K562 (cell line): ENCODE results near the gene CCR9. TPM values are rescaled to one million over a fixed set of nuclear protein-coding genes. Genes with fewer than 3 reads are reported as not detected.

Experiments
- BHLHE40 ChIP-seq: IDR thresholded peaks from 2 replicates; pipeline ENCODE4 v1.6.1; 2011; ENCODE audit warnings: low read length, improper control_type of control experiment
- CBX2 ChIP-seq: fragments of 200-600 bp; sonication (generic); IDR thresholded peaks from one replicate; pipeline ENCODE4 v1.6.1; 2012; ENCODE audit warnings: mild to moderate bottlenecking, low read length, inconsistent platforms; ENCODE audit not compliant: insufficient read depth, poor library complexity, severe bottlenecking
- CHD2 ChIP-seq: IDR thresholded peaks from 2 replicates; pipeline ENCODE4 v1.6.1; 2011; ENCODE audit warnings: low read depth, low read length
- CSDE1 ChIP-seq, 2 experiments: fragments of 450-650 bp; IDR thresholded peaks; 2 replicates each; pipeline ENCODE4 v1.6.1; 2016; ENCODE audit warnings: mild to moderate bottlenecking in 1 of 2
- KHSRP ChIP-seq: fragments of 450-650 bp; IDR thresholded peaks from 2 replicates; pipeline ENCODE4 v1.6.1; 2017
- MECOM ChIP-seq: fragments of 250-450 bp; sonication (Bioruptor Pico); IDR thresholded peaks from 2 replicates; pipeline ENCODE4 v1.8.0; 2022; ENCODE audit warnings: inconsistent platforms
- NFYB ChIP-seq: IDR thresholded peaks from 2 replicates; pipeline ENCODE4 v1.6.1; 2011; ENCODE audit warnings: mild to moderate bottlenecking, moderate library complexity; ENCODE audit not compliant: insufficient read length; ENCODE audit errors: extremely low read depth
- PHF8 ChIP-seq: fragments of 200-600 bp; sonication (generic); IDR thresholded peaks from 2 replicates; pipeline ENCODE4 v1.6.1; 2012; ENCODE audit warnings: mixed run types, mild to moderate bottlenecking, inconsistent platforms, low read length, moderate library complexity, borderline replicate concordance
- RBFOX2 ChIP-seq: fragments of 200-400 bp; formaldehyde crosslinking; IDR thresholded peaks from 2 replicates; pipeline ENCODE4 v1.6.1; 2017; ENCODE audit warnings: low read depth, mild to moderate bottlenecking, low read length, moderate library complexity
- RFX7 ChIP-seq: fragments of 250-450 bp; sonication (Bioruptor Pico); IDR thresholded peaks from 2 replicates; pipeline ENCODE4 v1.5.1; 2021; ENCODE audit warnings: mild to moderate bottlenecking
- ZNF764 ChIP-seq: fragments of 250-450 bp; sonication (Bioruptor Pico); IDR thresholded peaks from 2 replicates; pipeline ENCODE4 v1.4.0; 2020; ENCODE audit warnings: low read depth, mild to moderate bottlenecking, moderate library complexity
- polyA plus RNA-seq, 8 experiments: library from polyadenylated mRNA; depleted of rRNA in 4 of 8; stranded (reverse) in 5 of 8; unstranded in 3 of 8; fragments of >200 nt; fragmentation: Nextera tagmentation in 2 of 8; fragmentation: Illumina TruSeq in 1 of 8; extraction: Ambion mirVana in 2 of 8; extraction: Trizol in 1 of 8; gene quantifications; 2 replicates each; pipeline versions ENCODE4 v1.2.1 to v1.2.3, GENCODE V29; 2011 to 2014; ENCODE audit warnings: inconsistent platforms in 1 of 8, missing spikeins in 1 of 8
- total RNA-seq, 7 experiments: library from RNA; depleted of rRNA in 6 of 7; stranded (reverse); fragments of >200 nt in 6 of 7; fragmentation: Illumina TruSeq in 2 of 7; extraction: Trizol in 2 of 7; gene quantifications; 2 replicates each; pipeline versions ENCODE4 v1.2.1 to v1.2.3, GENCODE V29; 2011 to 2021; ENCODE audit warnings: low replicate concordance in 1 of 7
- TF ChIP-seq, protein P1 (sequence below): sonication (generic); formaldehyde crosslinking; IDR thresholded peaks from 2 replicates; pipeline ENCODE4 v1.8.1; 2023; ENCODE audit warnings: missing genetic modification reagents, mild to moderate bottlenecking, borderline replicate concordance
- TF ChIP-seq, protein P2 (sequence below): fragments of 250-450 bp; sonication (Bioruptor Pico); IDR thresholded peaks from 2 replicates; pipeline ENCODE4 v1.9.0; 2021; ENCODE audit warnings: mild to moderate bottlenecking
- TF ChIP-seq, protein P3 (sequence below): fragments of 200-800 bp; sonication (Bioruptor generic); IDR thresholded peaks from 2 replicates; pipeline ENCODE4 v1.6.1; 2017; ENCODE audit warnings: missing genetic modification characterization, missing compliant biosample characterization

Gene CCR9
- total and polyA plus RNA-seq, 9 of the 15 experiments (the other 6 are each of a cell fraction or from before 2014, with no cell fraction given), result not detected

DNA sequence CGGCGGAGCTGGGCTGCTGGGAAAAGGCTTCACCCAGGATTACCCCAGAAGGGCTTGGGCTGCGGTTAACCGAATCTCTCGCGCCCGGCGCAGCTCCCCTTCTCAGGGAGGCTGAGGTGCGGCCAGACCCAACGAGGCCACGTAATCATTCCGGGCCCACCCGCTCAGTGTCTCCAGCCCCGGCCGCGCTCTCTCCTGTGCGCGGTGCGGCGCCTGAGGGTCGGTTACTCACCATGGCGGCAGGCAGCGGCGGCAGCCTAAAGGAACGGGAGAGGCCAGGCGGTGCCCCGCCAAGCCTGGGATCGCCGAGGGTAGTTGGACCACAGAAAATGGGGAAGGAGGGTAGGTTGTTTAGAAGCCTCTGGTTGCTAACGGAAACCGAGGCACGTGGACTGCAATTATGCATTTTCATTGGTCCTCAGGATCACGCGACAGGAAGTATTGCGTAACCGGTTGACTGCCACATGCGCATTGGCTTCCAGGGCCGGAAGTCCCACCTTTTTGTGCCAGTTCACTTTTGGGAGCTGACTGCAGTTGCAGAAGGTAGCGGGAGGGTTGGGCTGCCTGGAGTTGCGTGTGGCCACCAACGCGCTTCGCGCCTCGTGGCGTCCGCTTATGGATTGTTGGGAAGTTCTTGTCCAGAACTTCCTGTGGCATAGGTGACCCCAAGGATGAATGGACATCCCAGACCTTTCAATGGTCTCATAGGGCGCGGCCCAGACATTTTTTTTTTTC lies 44.4 kb upstream of the CCR9 start, which contains the start of gene LZTFL1 (continued):
- TF ChIP-seq MECOM (CRISPR knock-in tag) (0 out of 2 replicates have a peak, but pooled peaks have one; percentile 60), CBX2 (no peak), PHF8 (peak; percentile 73), KHSRP (no peak), CSDE1 (IDR thresholded peaks at IDR 0.05) (peak in 1 of 2 experiments; percentile 86; a peak in 2 of 4 replicates), NFYB (peak; percentile 80), RBFOX2 (peak; percentile 76), CHD2 (peak; percentile 82), RFX7 (CRISPR knock-in tag) (0 out of 2 replicates have a peak, but pooled peaks have one; percentile 63), BHLHE40 (peak; percentile 99), ZNF764 (CRISPR knock-in tag) (no peak)
- TF ChIP-seq, protein P1, sequence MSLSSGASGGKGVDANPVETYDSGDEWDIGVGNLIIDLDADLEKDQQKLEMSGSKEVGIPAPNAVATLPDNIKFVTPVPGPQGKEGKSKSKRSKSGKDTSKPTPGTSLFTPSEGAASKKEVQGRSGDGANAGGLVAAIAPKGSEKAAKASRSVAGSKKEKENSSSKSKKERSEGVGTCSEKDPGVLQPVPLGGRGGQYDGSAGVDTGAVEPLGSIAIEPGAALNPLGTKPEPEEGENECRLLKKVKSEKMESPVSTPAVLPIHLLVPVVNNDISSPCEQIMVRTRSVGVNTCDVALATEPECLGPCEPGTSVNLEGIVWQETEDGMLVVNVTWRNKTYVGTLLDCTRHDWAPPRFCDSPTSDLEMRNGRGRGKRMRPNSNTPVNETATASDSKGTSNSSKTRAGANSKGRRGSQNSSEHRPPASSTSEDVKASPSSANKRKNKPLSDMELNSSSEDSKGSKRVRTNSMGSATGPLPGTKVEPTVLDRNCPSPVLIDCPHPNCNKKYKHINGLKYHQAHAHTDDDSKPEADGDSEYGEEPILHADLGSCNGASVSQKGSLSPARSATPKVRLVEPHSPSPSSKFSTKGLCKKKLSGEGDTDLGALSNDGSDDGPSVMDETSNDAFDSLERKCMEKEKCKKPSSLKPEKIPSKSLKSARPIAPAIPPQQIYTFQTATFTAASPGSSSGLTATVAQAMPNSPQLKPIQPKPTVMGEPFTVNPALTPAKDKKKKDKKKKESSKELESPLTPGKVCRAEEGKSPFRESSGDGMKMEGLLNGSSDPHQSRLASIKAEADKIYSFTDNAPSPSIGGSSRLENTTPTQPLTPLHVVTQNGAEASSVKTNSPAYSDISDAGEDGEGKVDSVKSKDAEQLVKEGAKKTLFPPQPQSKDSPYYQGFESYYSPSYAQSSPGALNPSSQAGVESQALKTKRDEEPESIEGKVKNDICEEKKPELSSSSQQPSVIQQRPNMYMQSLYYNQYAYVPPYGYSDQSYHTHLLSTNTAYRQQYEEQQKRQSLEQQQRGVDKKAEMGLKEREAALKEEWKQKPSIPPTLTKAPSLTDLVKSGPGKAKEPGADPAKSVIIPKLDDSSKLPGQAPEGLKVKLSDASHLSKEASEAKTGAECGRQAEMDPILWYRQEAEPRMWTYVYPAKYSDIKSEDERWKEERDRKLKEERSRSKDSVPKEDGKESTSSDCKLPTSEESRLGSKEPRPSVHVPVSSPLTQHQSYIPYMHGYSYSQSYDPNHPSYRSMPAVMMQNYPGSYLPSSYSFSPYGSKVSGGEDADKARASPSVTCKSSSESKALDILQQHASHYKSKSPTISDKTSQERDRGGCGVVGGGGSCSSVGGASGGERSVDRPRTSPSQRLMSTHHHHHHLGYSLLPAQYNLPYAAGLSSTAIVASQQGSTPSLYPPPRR (CRISPR knock-in tag), result no peak
- TF ChIP-seq, protein P2, sequence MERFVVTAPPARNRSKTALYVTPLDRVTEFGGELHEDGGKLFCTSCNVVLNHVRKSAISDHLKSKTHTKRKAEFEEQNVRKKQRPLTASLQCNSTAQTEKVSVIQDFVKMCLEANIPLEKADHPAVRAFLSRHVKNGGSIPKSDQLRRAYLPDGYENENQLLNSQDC (CRISPR knock-in tag), result no peak
- TF ChIP-seq, protein P3, sequence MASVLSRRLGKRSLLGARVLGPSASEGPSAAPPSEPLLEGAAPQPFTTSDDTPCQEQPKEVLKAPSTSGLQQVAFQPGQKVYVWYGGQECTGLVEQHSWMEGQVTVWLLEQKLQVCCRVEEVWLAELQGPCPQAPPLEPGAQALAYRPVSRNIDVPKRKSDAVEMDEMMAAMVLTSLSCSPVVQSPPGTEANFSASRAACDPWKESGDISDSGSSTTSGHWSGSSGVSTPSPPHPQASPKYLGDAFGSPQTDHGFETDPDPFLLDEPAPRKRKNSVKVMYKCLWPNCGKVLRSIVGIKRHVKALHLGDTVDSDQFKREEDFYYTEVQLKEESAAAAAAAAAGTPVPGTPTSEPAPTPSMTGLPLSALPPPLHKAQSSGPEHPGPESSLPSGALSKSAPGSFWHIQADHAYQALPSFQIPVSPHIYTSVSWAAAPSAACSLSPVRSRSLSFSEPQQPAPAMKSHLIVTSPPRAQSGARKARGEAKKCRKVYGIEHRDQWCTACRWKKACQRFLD (CRISPR knock-in tag), result no peak
